Activated CD8-positive, alpha-beta memory T cell treated with anti-CD3 and anti-CD28 coated beads, Interleukin-2, amount 50 U/mL, for 48 hours (primary cell): ENCODE measurements around the gene TMEM109.

Source experiments
- DNase-seq: peaks from one replicate; pipeline ENCODE4 v3.0.0-alpha.2; 2020

Gene TMEM109

DNA sequence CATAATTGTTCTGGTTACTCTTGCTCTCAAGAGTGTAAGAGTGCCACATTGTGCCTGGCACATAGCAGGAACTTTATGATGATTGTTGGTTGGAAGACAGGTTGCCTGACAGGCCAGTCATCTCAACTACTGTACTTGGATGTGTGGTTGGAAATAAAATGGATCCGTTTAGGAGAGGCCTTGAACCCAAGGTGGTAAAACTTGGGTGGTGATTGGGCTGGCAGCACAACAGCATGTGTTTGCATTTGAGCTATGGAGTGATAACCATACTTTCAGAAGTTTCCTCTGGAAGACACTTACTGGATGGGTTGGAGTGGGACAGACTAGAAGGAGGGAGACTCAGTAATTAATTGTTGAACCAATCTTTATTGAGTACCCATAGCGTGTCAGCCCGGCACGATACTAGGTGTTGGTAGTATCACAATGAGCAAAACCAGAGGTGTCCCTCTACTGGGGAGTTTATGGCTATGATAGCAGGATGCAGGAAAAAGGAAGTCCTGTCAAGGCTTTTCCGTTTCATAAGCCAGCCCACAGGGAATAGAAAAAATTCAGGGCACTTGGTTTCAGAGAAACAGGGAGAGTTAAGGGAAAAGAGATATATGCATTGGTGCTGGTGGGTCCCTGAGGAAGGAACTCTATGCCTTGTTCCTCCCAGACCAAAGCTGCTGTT, 3.1 kb upstream of the TMEM109 start:
- DNase-seq: no peak

DNA sequence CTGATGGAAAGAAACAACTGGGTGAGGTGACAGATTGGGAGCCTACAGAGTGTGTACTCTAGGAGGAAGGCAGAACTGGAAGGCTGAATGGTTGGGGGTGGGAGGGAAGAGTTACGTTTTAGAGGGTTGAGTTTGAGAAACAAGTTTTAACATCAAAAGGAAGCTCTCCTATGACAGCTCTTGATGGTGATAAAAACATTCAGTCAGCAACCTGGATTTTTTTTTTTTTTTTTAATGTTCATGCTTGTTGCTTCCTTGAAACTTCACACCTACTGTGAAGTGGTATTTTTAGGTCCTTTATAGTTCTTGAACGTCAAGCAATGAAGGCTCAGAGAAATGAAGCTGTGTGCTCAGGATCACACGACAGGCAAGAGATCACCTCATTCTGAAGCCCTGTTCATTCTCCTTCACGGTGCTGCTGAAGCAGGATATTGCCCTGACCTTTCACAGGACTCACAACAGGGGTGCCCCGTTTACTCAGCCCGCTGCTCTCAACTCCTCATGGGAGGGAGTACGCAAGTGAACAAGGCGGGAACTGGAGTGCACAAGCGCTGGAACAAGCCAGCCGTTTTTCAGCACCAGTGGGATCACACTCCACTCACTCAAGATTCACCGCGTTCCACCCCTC, 1.6 kb upstream of the TMEM109 start:
- DNase-seq: no peak

GRCh38 chr11:60912851-60913528, 968 bp upstream of the TMEM109 start:
- no peak for DNase-seq

- peak; percentile 76 for DNase-seq
Measured at GRCh38 chr11:60914633-60915247, 782 bp downstream of the TMEM109 start.

DNA sequence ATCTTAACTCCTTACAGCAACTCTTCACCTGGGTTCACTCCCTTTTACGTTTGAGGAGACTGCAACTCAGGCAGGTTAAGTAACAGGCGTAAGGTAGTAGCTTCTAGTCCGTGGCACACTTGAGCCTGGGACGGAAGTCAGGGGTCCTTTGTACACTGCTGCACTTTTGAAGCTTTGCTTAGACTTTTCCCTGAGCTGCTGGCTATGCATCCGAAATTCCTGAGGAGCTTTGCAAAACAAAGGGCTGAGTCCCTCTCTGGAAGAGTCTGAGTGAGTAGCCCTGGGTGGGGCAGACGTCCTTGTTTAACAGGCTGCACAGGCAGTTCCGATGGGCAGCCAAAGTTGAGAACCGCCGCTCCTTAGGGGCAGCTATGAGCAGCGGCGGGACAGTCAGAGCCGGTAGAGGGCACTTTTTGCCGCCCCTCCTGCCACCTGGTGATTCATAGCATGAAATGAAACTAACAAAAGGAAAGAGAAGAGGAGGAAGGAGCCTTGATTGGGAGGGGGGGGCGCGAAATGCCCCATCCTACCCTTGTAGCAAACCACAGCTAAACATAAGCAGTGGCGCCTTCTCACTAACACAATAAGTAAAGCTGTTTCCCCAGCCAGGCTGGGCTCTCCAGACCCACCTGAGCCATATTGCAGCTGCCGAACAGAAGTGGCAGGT, 1.4 kb downstream of the TMEM109 start:
- DNase-seq: peak; percentile 83

DNA sequence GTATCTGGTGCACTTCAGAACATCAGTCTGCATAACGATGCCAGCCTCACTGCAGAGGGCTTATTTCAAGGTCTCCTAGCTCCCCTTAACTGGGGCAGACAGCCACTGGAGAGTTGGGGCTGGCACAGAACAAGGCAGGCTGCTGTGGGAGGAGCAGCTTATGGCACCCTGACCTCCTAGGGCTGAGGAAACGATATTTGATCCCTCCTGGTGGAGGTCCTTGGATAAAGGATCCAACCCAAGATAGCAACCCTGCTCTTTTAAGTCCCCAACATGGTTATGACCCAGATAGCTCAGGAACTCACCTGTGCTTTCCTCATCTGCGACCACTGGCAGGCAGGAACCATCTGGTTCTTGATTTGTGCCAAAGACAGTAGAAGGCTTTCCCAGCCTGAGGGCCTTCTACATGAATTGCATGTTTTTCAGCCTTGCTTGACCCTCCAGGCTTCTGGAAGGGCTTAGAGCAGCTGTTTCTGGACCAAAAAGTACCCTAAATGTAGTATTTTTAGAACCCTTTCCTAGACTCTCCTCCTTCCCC, 2.8 kb downstream of the TMEM109 start:
- no peak for DNase-seq

- no peak for DNase-seq
Measured at GRCh38 chr11:60917267-60917666, 3.3 kb downstream of the TMEM109 start.

GRCh38 chr11:60918251-60918938, 4.4 kb downstream of the TMEM109 start:
- DNase-seq: no peak

- no peak for DNase-seq
Measured at GRCh38 chr11:60918939-60919265, 4.9 kb downstream of the TMEM109 start.

GRCh38 chr11:60919320-60919719, 5.4 kb downstream of the TMEM109 start:
- DNase-seq: no peak

- no peak for DNase-seq
Measured at GRCh38 chr11:60919956-60920355, 6.0 kb downstream of the TMEM109 start.

DNA sequence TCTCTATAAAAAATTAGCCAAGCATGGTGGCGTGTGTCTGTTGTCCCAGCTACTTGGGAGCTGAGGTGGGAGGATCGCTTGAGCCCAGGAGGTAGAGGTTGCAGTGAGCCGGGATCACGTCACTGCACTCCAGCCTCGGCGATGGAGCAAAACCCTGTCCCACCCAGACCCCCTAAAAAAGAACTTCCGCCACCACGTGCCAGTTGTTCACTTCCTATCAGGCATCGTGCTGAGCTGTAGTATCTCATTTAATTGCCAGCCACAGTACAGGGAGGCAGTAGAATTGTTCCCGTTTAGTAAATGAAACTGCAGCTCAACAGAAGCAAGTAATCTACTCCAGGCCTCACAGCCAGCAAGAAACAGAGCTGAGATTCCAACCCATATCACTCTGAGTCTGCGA, 7.3 kb downstream of the TMEM109 start:
- no peak for DNase-seq

- DNase-seq: no peak
Measured at GRCh38 chr11:60921777-60922335, 7.9 kb downstream of the TMEM109 start.

DNA sequence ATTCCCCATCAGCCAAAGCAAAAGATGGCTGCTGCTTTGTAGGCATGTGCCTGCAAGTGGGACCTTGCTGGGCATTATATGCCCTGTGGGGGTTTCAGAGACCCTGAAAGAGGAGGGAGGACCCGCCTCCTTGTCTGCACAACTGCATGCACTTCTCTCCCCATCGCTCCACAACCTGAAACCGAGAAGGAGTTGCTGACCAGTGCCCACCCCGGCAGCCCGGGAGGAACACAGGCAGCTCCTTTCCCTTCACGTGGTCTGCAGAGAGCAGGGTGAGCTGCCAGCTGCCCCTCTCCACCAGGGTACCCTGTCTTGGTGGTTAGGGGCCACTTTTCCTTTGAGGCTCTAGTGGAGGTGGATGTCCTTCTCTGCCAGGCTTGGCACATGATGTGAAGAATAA, 8.9 kb downstream of the TMEM109 start:
- no peak for DNase-seq

DNA sequence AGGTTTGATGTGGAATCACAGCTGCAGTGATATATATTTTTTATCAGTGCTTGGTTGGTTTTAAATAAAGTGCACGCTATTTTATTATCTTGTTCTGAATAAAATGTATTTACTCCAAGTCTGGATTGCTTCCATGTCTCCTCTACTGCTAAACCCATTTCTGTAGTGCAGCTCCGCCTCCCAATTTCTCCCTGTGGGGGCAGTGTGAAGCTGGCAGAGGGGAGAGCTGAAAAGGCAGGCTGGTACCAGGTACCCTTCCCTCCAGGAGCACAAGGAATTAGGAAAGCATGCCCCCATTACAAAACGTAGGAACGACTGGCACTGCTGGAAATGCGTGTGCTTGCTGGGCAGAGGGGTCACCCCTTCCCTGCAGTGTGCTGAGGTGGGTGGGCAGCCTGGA, 9.4 kb downstream of the TMEM109 start:
- DNase-seq: no peak

DNA sequence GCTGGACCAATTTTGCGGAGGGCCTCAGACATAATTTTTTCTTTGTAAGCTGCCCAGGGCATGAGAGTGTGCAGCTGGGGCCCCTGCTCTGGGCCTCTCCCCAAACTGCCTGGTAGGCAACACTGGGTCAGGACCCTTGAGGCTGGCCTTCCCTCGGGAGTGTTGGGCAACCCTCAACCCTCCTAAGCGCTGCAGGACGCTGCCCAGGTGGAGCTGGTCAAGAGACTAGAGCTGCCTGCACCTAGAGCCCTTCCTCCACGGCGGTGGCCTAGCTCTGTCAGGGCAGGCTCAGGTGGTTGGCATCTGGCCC, 9.8 kb downstream of the TMEM109 start:
- no peak for DNase-seq

GRCh38 chr11:60924110-60924905, 10.3 kb downstream of the TMEM109 start, which contains the start of gene TMEM132A:
TMEM132A (plus strand) TSS chr11:60924460; CDS start chr11:60924634, 174 bp downstream.
- DNase-seq: peak; percentile 64

- DNase-seq: no peak
Measured at GRCh38 chr11:60924906-60925853, 11.2 kb downstream of the TMEM109 start.

DNA sequence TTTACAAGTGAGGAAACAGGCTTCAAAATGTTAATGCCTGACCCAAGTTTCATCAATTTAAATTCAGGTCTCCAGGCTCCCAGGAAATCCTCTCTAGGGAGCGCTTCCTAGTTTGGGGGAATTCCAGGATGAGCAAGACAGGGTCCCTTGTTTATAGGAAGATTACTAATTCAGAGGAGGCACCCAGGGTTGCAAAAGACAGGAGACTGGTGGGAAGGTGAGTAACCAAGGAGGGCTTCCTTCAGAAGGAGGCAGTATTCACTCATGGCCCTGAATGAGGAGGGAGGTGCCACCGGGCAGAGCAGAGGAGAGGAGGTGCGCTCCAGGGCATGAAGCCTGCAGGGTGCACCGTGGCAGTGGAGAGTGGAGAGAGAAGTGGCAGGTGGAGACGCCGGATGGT, 11.9 kb downstream of the TMEM109 start:
- no peak for DNase-seq

GRCh38 chr11:60926500-60926899, 12.5 kb downstream of the TMEM109 start:
- no peak for DNase-seq
